Stomach (tissue), 9 donors: ENCODE measurements around the gene BICD2. TPM values are rescaled to one million over a fixed set of nuclear protein-coding genes. Genes with fewer than 3 reads are reported as not detected.

Source experiments
- DNase-seq, 2 donors: peaks; one replicate each; pipeline versions ENCODE4 v3.0.0 to v3.0.0-alpha.2; 2013 to 2019
- H3K27ac ChIP-seq, 5 donors: fragments of 200-600 bp in 4 of 5; sonication (generic) in 4 of 5; one replicate each; pipeline ENCODE4 v1.5.1; 2013 to 2019; ENCODE audit warnings: mild to moderate bottlenecking in 1 of 5, moderate library complexity in 1 of 5
- H3K27me3 ChIP-seq, 3 donors: fragments of 200-600 bp; sonication (generic); one replicate each; pipeline ENCODE4 v1.5.1; 2017 to 2019; ENCODE audit warnings: mixed run types in 1 of 3
- H3K36me3 ChIP-seq, 4 donors: fragments of 200-600 bp; sonication (generic); 1 replicate in 3 of 4; 2 replicates in 1 of 4; pipeline ENCODE4 v1.5.1; 2016 to 2019
- H3K4me1 ChIP-seq, 4 donors: fragments of 200-600 bp; sonication (generic); one replicate each; pipeline ENCODE4 v1.5.1; 2016 to 2019
- H3K4me3 ChIP-seq, 4 donors: fragments of 200-600 bp; sonication (generic) in 3 of 4; one replicate each; pipeline ENCODE4 v1.5.1; 2016 to 2019; ENCODE audit warnings: mild to moderate bottlenecking in 1 of 4
- H3K9me3 ChIP-seq, 4 donors: fragments of 200-600 bp; sonication (generic); one replicate each; pipeline ENCODE4 v1.5.1; 2016 to 2019
- EP300 ChIP-seq: sonication (generic); formaldehyde crosslinking; IDR thresholded peaks from one replicate; pipeline ENCODE4 v1.6.1; 2017; ENCODE audit warnings: antibody characterized with exemption
- POLR2A ChIP-seq, 4 donors: fragments of 450-650 bp; IDR thresholded peaks; one replicate each; pipeline ENCODE4 v1.6.1; 2016; ENCODE audit warnings: antibody characterized with exemption in 4 of 4, control low read depth in 2 of 4, mild to moderate bottlenecking in 1 of 4, moderate library complexity in 1 of 4
- POLR2AphosphoS5 ChIP-seq, 3 donors: sonication (generic); formaldehyde crosslinking; IDR thresholded peaks; one replicate each; pipeline ENCODE4 v1.6.1; 2016; ENCODE audit warnings: antibody characterized with exemption in 3 of 3
- WGBS, 5 donors: extraction: QIAGEN DNeasy Blood & Tissue Kit in 3 of 5; methylation state at CpG; one replicate each; pipeline versions ENCODE4 v1.1.5 to v1.1.7; 2013 to 2018; 5-methylcytosine and 5-hydroxymethylcytosine counted together
- intact Hi-C: fragments of 100-400 bp; cut with DNase I; formaldehyde crosslinking; loops from one replicate; pipeline ENCODE4 v1.15.1; 2023; ENCODE audit warnings: low total_unique reads
- polyA plus RNA-seq, 3 donors: library from polyadenylated mRNA; stranded (reverse); fragments of 200-250 nt; gene quantifications; one replicate each; pipeline ENCODE4 v1.2.3, GENCODE V29; 2013
- total RNA-seq, 5 donors: library from RNA; depleted of rRNA; stranded (reverse); fragments of >200 nt; gene quantifications; one replicate each; pipeline versions ENCODE4 v1.1.0 to v1.2.3, GENCODE V29; 2014 to 2016
- TF ChIP-seq, protein P1 (sequence below), 7 experiments: fragments of 450-650 bp in 4 of 7; fragments of 200-600 bp in 3 of 7; sonication (generic) in 3 of 7; IDR thresholded peaks; one replicate each; pipeline ENCODE4 v1.5.1; 2016 to 2019; ENCODE audit warnings: antibody characterized with exemption in 7 of 7, control low read depth in 2 of 7, mild to moderate bottlenecking in 1 of 7
- donor health status: healthy with polysubstance abuse.
- donor health status: Bipolar disorder and iron deficiency.
- donor health status: healthy.

BICD2 gene
- total and polyA plus RNA-seq, 8 donors: 5.9 to 32.6 (median 16.4) TPM

DNA sequence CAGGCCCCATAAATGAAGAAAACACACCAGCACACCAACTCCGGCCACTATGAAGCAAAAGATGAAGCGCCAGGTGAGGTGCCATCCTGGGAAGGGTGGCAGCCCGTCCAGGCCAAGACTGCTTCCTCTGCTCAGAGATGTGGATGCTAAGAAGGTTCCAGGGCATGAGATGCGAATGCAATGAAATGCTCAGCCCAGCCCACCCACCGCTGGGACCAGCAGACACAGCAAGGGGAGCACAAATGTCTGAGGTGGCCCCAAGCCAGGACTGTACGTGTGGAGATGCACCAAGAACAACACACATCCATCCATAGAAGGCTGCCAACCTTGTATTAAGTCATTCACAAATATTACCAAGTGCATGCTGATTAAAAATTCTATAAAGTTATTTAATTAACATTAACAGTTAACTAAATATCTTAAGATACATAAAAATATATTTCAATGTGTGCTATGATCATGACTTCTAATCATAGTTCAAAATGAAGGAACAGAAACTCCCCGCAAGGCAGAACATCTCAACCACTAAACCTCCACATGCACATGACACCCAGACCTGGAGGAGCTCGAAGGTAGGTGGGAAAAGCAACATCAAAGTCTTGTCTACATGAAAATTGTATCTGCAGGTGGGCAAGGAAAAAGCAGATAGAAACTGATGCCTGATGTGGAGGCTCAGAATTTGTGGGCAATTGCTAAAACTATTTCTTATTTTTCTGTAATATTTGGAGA, 43.7 kb downstream of the BICD2 start:
- H3K36me3 ChIP-seq: peaks cover 52 to 92% (median 87%) of the 10 kb centered on the region in 4 donors
- WGBS, 5 donors: 73 to 91% (median 89%) methylated on average over 5 to 8 of the region's 8 CpGs
- no peaks in the 10 kb centered on the region for H3K9me3 ChIP-seq
- no peak overlapping the region for H3K27ac ChIP-seq
- peak in 1 of 2 donors; percentile 1 for DNase-seq
- no peak overlapping the region for H3K4me3 ChIP-seq
- TF ChIP-seq, protein P1, sequence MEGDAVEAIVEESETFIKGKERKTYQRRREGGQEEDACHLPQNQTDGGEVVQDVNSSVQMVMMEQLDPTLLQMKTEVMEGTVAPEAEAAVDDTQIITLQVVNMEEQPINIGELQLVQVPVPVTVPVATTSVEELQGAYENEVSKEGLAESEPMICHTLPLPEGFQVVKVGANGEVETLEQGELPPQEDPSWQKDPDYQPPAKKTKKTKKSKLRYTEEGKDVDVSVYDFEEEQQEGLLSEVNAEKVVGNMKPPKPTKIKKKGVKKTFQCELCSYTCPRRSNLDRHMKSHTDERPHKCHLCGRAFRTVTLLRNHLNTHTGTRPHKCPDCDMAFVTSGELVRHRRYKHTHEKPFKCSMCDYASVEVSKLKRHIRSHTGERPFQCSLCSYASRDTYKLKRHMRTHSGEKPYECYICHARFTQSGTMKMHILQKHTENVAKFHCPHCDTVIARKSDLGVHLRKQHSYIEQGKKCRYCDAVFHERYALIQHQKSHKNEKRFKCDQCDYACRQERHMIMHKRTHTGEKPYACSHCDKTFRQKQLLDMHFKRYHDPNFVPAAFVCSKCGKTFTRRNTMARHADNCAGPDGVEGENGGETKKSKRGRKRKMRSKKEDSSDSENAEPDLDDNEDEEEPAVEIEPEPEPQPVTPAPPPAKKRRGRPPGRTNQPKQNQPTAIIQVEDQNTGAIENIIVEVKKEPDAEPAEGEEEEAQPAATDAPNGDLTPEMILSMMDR (IDR thresholded peaks at IDR 0.05): no peak
- no peak for TF ChIP-seq EP300
- H3K27me3 ChIP-seq: no peaks in the 10 kb centered on the region
- H3K4me1 ChIP-seq: peaks cover 0 to 21% (median 10%) of the 10 kb centered on the region in 4 donors
- intact Hi-C loops: no loop called here

DNA sequence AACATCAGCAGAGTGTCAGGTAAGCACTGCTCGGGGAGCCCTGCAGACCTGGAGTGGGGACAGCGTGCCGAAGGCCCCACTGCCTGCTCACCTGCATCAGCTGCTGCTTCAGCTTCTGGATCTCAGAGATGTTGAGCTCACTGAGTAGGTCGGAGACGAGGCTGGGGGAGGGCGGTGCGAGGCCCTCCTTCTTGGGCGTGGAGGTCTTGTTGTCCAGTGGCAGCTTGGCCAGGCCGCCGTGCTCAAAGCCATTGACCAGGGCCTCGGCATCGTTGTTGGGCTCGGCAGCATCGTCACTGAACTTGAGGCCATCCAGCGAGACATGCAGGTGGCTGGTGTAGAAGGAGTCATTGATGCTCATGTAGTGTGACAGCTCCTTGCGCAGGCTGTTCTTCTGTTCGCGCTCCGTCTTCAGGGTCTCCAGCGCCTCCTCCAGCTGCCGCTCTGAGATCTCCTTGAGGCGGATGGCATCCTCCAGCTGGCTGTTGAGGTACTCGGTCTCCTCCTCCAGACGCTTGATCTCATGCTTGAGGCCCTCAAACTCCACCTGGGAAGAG, 44.3 kb downstream of the BICD2 start:
- Histone ChIP-seq H3K27ac (no peak overlapping the region), H3K27me3 (no peaks in the 10 kb centered on the region), H3K9me3 (no peaks in the 10 kb centered on the region), H3K4me3 (no peak overlapping the region), H3K36me3 (peaks cover 57 to 92% (median 88%) of the 10 kb centered on the region in 4 donors), H3K4me1 (peaks cover 0 to 24% (median 12%) of the 10 kb centered on the region in 4 donors)
- intact Hi-C loops: no loop called here
- TF ChIP-seq, protein P1 (IDR thresholded peaks at IDR 0.05): no peak
- TF ChIP-seq EP300: no peak
- no peak for TF ChIP-seq POLR2A (IDR thresholded peaks at IDR 0.05)
- no peak for TF ChIP-seq POLR2AphosphoS5 (IDR thresholded peaks at IDR 0.05)
- WGBS, 5 donors: 91 to 99% (median 96%) methylated on average over 23 to 24 of the region's 24 CpGs
- DNase-seq: peak in 1 of 2 donors; percentile 1

DNA sequence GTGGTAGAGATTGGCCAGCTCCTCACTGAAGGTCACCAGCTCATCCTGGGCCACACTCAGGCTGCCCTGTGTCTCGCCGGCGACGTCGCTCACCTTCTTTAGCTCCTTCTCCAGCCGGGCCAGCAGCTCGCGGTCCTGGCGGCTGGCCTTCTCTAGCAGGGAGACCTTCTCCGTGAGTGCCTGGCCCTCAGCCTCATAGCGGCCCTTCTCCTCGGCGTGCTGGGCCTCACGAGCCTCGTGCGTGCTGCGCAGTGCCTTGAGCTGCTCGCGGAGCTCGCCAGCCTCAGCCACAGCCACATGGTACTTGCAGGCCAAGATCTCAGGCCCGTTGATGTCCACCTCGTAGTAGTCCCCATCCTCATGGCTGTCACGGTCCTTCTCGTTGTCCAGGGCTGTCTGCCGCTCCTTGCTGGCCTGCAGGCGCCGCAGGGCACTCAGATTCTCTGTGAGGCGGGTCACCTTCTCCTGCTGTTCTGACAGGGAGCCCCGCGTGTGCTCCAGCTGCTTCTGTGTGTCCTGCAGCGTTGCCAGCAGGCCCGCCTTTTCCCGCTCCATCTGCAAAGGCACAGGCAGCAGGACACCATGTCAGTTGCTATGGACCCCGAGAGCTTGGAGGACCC, 45.5 kb downstream of the BICD2 start:
- WGBS, 5 donors: 91 to 94% (median 93%) methylated on average over 6 to 34 of the region's 34 CpGs
- peaks cover 0 to 20% (median 9%) of the 10 kb centered on the region in 4 donors for H3K4me1 ChIP-seq
- peak in 1 of 2 donors; percentile 1 for DNase-seq
- H3K9me3 ChIP-seq: no peaks in the 10 kb centered on the region
- H3K27ac ChIP-seq: no peak overlapping the region
- H3K36me3 ChIP-seq: peaks cover 69 to 98% (median 91%) of the 10 kb centered on the region in 4 donors
- intact Hi-C loops: no loop called here
- TF ChIP-seq, protein P1 (IDR thresholded peaks at IDR 0.05): no peak
- TF ChIP-seq POLR2AphosphoS5 (IDR thresholded peaks at IDR 0.05): no peak
- TF ChIP-seq EP300: no peak
- no peak for TF ChIP-seq POLR2A (IDR thresholded peaks at IDR 0.05)
- no peak overlapping the region for H3K4me3 ChIP-seq
- H3K27me3 ChIP-seq: no peaks in the 10 kb centered on the region

DNA sequence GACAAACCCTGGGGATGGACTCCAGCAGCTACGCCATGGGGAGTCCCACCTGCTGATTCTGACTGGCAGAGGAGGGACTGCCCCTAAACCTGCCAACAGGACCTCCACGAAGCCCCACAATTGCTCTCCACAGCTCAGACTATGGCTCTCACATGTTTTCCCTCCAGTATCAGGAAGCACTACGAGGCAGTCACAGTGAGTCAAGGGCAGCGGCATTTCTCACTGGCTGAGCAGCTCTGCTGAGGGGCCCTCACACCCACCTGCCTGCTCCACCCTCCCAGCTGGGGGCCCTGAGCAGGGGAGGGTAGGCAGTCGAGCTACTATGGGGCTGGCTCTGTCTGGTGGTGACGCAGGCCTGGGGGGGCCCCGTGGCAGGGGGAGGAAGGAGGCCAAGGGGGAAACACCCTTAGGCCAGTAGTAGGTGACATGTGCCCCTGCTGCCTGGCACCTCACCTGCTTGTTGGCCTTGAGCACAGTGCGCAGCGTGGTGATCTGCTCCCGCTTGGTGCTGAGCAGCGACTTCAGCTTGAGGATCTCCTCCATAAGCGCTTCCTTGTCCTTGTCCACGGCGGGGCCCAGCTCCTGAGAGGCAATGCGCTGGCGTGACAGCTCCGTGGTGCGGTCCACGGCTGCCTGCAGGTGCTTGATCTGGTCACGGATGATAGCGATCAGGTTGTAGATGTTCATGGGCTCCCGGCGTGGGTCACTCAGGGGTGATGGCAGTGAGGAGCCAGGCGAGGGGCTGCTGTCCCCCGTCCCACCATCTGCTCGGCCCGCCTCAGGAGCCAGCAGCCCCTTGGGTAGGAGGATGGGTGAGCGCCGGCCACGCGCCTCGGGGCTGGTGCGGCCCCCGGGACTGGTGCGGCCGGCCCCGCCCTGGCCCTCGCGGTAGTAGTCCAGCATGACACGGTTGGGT, 46.3 kb downstream of the BICD2 start:
- Histone ChIP-seq H3K9me3 (no peaks in the 10 kb centered on the region), H3K27me3 (no peaks in the 10 kb centered on the region), H3K4me3 (no peak overlapping the region), H3K36me3 (peaks cover 77 to 100% (median 96%) of the 10 kb centered on the region in 4 donors), H3K27ac (no peak overlapping the region), H3K4me1 (peaks cover 0 to 15% (median 6%) of the 10 kb centered on the region in 4 donors)
- no peak for TF ChIP-seq POLR2A (IDR thresholded peaks at IDR 0.05)
- TF ChIP-seq, protein P1 (IDR thresholded peaks at IDR 0.05): no peak
- no peak for TF ChIP-seq POLR2AphosphoS5 (IDR thresholded peaks at IDR 0.05)
- TF ChIP-seq EP300: no peak
- WGBS, 5 donors: 85 to 92% (median 88%) methylated on average over 20 to 40 of the region's 40 CpGs
- peak in 1 of 2 donors; percentile 33 for DNase-seq
- intact Hi-C loops: no loop called here
